HEK293T (cell line): ENCODE measurements around the gene TKTL1.

ENCODE experiments used
- ELF4 ChIP-seq: fragments of 450-650 bp; IDR thresholded peaks from 2 replicates; pipeline ENCODE4 v1.6.1; 2017; ENCODE audit warnings: antibody characterized with exemption
- FOXA1 ChIP-seq: fragments of 450-650 bp; IDR thresholded peaks from 2 replicates; pipeline ENCODE4 v1.6.1; 2016; ENCODE audit warnings: mild to moderate bottlenecking
- FOXM1 ChIP-seq: fragments of 450-650 bp; IDR thresholded peaks from 2 replicates; pipeline ENCODE4 v1.6.1; 2017; ENCODE audit warnings: mild to moderate bottlenecking, borderline replicate concordance
- HDGF ChIP-seq: fragments of 450-650 bp; IDR thresholded peaks from 2 replicates; pipeline ENCODE4 v1.6.1; 2017; ENCODE audit warnings: antibody characterized with exemption, borderline replicate concordance
- PKNOX1 ChIP-seq: fragments of 450-650 bp; IDR thresholded peaks from 2 replicates; pipeline ENCODE4 v1.6.1; 2016
- SP1 ChIP-seq: fragments of 450-650 bp; IDR thresholded peaks from 2 replicates; pipeline ENCODE4 v1.6.1; 2017
- SUZ12 ChIP-seq: fragments of 450-650 bp; IDR thresholded peaks from 2 replicates; pipeline ENCODE4 v1.6.1; 2016; ENCODE audit warnings: mild to moderate bottlenecking
- TARDBP ChIP-seq: fragments of 450-650 bp; IDR thresholded peaks from 2 replicates; pipeline ENCODE4 v1.6.1; 2016

GRCh38 chrX:154366666-154367055 is 71.1 kb downstream of the TKTL1 start:
- TF ChIP-seq SUZ12 (no peak), TARDBP (no peak), PKNOX1 (no peak), FOXA1 (no peak), SP1 (no peak), HDGF (no peak), FOXM1 (no peak), ELF4 (no peak)
